GM23248 (cell line): ENCODE results near the gene PNKP.

Source experiments
- EZH2 ChIP-seq: fragments of 200-600 bp; sonication (generic); IDR thresholded peaks from 2 replicates; pipeline ENCODE4 v1.6.1; 2018; ENCODE audit warnings: antibody characterized with exemption, mild to moderate bottlenecking; ENCODE audit not compliant: insufficient read depth, poor library complexity, severe bottlenecking
- EZH2phosphoT487 ChIP-seq: fragments of 200-600 bp; sonication (generic); IDR thresholded peaks from 2 replicates; pipeline ENCODE4 v1.6.1; 2018; ENCODE audit warnings: antibody characterized with exemption, moderate library complexity, mild to moderate bottlenecking, low read depth; ENCODE audit not compliant: insufficient read depth

DNA sequence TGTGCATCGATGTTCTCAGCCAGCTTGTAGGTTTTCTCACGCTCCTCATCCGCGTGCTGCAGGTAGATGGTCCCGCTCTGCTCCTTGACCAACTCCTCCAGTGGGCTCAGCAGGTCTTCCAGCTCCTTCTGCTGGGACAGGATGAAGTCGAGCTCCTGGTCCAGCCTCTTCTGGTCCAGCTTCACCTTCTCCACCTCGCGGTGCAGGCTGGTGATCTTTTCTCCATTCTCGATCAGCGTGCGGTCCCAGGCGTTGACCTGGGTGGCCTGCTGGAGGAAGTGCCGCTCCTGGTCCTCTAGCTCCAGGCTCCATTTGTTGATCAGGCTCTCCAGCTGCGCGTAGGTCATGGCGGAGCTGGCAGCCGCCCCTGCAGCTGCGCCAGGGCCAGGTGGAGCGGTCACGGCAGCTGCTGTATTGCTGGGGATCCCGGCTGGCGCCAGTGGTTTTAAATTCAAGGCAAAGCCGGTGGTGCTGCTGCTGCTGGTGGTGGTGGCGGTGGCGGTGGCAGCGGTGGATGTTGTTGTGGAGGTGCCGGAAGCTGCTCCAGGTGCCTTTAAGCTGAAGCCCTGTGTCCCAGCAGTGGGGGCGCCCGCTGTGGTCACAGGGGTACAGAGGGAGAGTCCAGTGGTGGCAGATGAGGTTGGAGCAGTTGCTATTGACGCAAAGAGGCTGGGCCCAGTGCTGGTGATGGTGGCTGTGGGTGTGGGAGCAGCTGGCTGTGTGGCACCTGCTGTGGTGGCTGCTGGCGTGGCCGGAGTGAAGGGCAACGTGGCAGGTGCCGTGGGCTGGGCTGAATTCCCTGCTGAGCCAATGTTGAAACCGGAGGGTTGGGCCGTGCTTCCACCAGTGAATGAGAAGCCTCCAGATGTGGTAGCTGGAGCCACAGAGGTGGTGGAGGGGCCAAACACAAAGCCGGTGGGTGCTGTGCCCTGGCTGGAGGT is 41.4 kb upstream of the PNKP start:
- TF ChIP-seq EZH2 = no peak
- TF ChIP-seq EZH2phosphoT487 = no peak
